SK-N-SH treated with all-trans-retinoic acid at 6 μM for 48 hours (cell line): Measurements from ENCODE around the gene COBL.

Experiments used
- ATAC-seq: fragments of 200-7000 bp; cut with Tn5 transposase; 3 replicates; pipeline ENCODE4 v1.9.1; 2020; ENCODE audit warnings: mild to moderate bottlenecking, moderate library complexity
- CSRNP3 ChIP-seq: fragments of 250-450 bp; sonication (Bioruptor Pico); IDR thresholded peaks from 2 replicates; pipeline ENCODE4 v1.5.1; 2021; ENCODE audit warnings: mild to moderate bottlenecking, moderate library complexity
- ESRRG ChIP-seq: fragments of 250-450 bp; sonication (Bioruptor Pico); IDR thresholded peaks from 2 replicates; pipeline ENCODE4 v1.6.1; 2021; ENCODE audit warnings: mild to moderate bottlenecking
- GLIS3 ChIP-seq: fragments of 250-450 bp; sonication (Bioruptor Pico); IDR thresholded peaks from 2 replicates; pipeline ENCODE4 v1.5.0; 2020; ENCODE audit warnings: mild to moderate bottlenecking, moderate library complexity
- ISL1 ChIP-seq: fragments of 250-450 bp; sonication (Bioruptor Pico); IDR thresholded peaks from 2 replicates; pipeline ENCODE4 v2.1.2; 2022; ENCODE audit warnings: mild to moderate bottlenecking, moderate library complexity
- OSR1 ChIP-seq: fragments of 250-450 bp; sonication (Bioruptor Pico); IDR thresholded peaks from 2 replicates; pipeline ENCODE4 v1.8.0; 2022; ENCODE audit warnings: moderate library complexity, mild to moderate bottlenecking, inconsistent platforms
- PATZ1 ChIP-seq: fragments of 250-450 bp; sonication (Bioruptor Pico); IDR thresholded peaks from 2 replicates; pipeline ENCODE4 v1.8.0; 2020; ENCODE audit warnings: mild to moderate bottlenecking, moderate library complexity, borderline replicate concordance
- RARB ChIP-seq: fragments of 250-450 bp; sonication (Bioruptor Pico); IDR thresholded peaks from 2 replicates; pipeline ENCODE4 v1.8.0; 2021; ENCODE audit warnings: mild to moderate bottlenecking, moderate library complexity
- SNAI2 ChIP-seq: fragments of 250-450 bp; sonication (Bioruptor Pico); IDR thresholded peaks from 2 replicates; pipeline ENCODE4 v1.5.0; 2020; ENCODE audit warnings: mild to moderate bottlenecking, moderate library complexity
- TCF4 ChIP-seq: fragments of 250-450 bp; sonication (Bioruptor Pico); IDR thresholded peaks from 2 replicates; pipeline ENCODE4 v1.8.0; 2021; ENCODE audit warnings: mild to moderate bottlenecking, moderate library complexity, borderline replicate concordance
- TOX ChIP-seq: fragments of 250-450 bp; sonication (Bioruptor Pico); IDR thresholded peaks from 2 replicates; pipeline ENCODE4 v1.8.0; 2021; ENCODE audit warnings: mild to moderate bottlenecking, moderate library complexity, borderline replicate concordance
- TSHZ2 ChIP-seq: fragments of 250-450 bp; sonication (Bioruptor Pico); IDR thresholded peaks from 2 replicates; pipeline ENCODE4 v1.5.0; 2020; ENCODE audit warnings: mild to moderate bottlenecking, moderate library complexity
- ZFP3 ChIP-seq: fragments of 250-450 bp; sonication (Bioruptor Pico); IDR thresholded peaks from 2 replicates; pipeline ENCODE4 v1.5.0; 2020; ENCODE audit warnings: mild to moderate bottlenecking, moderate library complexity
- ZFP30 ChIP-seq: fragments of 450-650 bp; formaldehyde crosslinking; IDR thresholded peaks from 2 replicates; pipeline ENCODE4 v1.5.0; 2022; ENCODE audit warnings: mild to moderate bottlenecking, moderate library complexity
- ZNF8 ChIP-seq: fragments of 450-650 bp; formaldehyde crosslinking; IDR thresholded peaks from 2 replicates; pipeline ENCODE4 v1.5.0; 2020; ENCODE audit warnings: mild to moderate bottlenecking, moderate library complexity
- TF ChIP-seq, protein P1 (sequence below): fragments of 250-450 bp; sonication (Bioruptor Pico); IDR thresholded peaks from 2 replicates; pipeline ENCODE4 v1.8.0; 2021; ENCODE audit warnings: low read depth, mild to moderate bottlenecking, moderate library complexity, borderline replicate concordance
- TF ChIP-seq, protein P2 (sequence below): fragments of 250-450 bp; sonication (Bioruptor Pico); IDR thresholded peaks from 2 replicates; pipeline ENCODE4 v1.5.1; 2020; ENCODE audit warnings: low read depth, mild to moderate bottlenecking, moderate library complexity

The COBL gene

DNA sequence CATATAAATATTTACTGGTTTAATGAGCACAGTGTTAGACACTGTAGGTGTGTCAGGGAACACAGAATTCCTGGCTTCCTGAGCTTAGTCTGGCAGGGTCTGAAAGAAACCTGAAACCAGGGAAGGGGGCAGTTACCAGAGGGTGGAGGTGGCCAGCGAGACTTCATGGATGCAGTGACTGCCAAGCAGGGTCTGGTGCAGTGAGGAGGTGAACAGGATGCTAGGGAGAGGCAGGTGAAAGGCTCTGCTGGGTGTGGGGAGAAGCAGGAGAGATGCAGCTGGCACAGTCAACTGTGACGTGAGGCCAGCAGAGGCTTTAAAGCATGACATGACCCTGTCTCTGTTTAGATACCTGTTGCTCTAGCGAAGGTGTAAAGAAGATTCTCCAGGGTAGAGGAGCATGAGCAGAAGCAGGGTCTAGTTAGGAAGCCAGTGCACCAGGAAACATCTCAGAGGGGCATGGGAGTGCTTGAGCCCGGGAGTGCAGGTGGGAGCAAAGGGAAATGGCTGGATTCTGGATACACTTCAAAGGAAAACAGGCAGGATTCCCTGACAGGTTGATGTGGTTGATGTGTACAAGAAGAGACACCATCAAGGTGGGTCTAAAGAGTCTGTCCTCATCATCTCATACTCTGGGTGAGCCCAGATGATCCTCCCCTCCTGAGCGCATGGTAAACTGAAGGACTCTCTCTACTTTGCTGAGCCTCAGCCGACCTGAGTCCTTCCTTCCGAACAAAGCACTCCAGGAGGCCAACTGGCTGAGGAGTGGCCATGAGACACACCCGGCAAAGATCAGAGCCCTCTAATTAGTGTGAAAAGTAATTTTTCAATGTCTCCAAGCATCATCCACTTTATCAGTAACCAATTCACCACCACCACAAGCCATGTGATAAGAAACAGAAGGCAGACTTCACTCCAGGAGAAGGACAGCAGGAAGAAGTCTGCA lies 186.8 kb downstream of the COBL start:
- ATAC-seq = no peak
- no peak for TF ChIP-seq ZFP3

- TF ChIP-seq GLIS3 (CRISPR knock-in tag) (no peak), TSHZ2 (CRISPR knock-in tag) (no peak), ZNF8 (CRISPR knock-in tag) (no peak), TCF4 (no peak), OSR1 (CRISPR knock-in tag) (no peak), SNAI2 (CRISPR knock-in tag) (no peak), PATZ1 (CRISPR knock-in tag) (no peak), TOX (no peak), ESRRG (no peak), RARB (CRISPR knock-in tag) (no peak), ZFP30 (CRISPR knock-in tag) (no peak)
- TF ChIP-seq, protein P1, sequence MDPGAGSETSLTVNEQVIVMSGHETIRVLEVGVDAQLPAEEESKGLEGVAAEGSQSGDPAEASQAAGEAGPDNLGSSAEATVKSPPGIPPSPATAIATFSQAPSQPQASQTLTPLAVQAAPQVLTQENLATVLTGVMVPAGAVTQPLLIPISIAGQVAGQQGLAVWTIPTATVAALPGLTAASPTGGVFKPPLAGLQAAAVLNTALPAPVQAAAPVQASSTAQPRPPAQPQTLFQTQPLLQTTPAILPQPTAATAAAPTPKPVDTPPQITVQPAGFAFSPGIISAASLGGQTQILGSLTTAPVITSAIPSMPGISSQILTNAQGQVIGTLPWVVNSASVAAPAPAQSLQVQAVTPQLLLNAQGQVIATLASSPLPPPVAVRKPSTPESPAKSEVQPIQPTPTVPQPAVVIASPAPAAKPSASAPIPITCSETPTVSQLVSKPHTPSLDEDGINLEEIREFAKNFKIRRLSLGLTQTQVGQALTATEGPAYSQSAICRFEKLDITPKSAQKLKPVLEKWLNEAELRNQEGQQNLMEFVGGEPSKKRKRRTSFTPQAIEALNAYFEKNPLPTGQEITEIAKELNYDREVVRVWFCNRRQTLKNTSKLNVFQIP (CRISPR knock-in tag) = no peak
- TF ChIP-seq, protein P2, sequence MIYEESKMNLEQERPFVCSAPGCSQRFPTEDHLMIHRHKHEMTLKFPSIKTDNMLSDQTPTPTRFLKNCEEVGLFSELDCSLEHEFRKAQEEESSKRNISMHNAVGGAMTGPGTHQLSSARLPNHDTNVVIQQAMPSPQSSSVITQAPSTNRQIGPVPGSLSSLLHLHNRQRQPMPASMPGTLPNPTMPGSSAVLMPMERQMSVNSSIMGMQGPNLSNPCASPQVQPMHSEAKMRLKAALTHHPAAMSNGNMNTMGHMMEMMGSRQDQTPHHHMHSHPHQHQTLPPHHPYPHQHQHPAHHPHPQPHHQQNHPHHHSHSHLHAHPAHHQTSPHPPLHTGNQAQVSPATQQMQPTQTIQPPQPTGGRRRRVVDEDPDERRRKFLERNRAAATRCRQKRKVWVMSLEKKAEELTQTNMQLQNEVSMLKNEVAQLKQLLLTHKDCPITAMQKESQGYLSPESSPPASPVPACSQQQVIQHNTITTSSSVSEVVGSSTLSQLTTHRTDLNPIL (CRISPR knock-in tag) = no peak
- ATAC-seq = no peak
Measured at GRCh38 chr7:51128545-51129435, 187.8 kb downstream of the COBL start.

DNA sequence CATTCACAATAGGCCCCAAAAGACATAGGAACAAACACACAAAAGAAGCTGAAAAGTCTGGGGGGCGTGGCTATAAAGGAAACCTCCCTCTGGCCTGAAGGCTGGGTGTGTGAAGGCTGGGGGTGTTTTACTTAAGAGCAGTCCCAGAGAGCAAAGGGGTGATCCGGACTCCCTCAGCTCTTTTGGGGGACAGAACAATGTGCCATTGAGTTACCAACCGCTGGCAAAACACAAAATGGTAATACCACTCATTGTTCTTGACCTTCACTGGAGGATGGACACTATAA lies 189.0 kb downstream of the COBL start:
- no peak for TF ChIP-seq CSRNP3
- TF ChIP-seq OSR1 (CRISPR knock-in tag) = no peak
- no peak for TF ChIP-seq ZFP30 (CRISPR knock-in tag)
- TF ChIP-seq ISL1 (CRISPR knock-in tag) = no peak
- TF ChIP-seq, protein P1 (CRISPR knock-in tag) = no peak
- TF ChIP-seq TCF4 = no peak
- no peak for TF ChIP-seq ZFP3
- ATAC-seq = no peak
